Endometrial microvascular endothelial cells (primary cell): ENCODE data around the gene MARVELD3. TPM values are rescaled to one million over a fixed set of nuclear protein-coding genes. Genes with fewer than 3 reads are reported as not detected.
"Not testable (repeated sequence)": the region's sequence is repeated elsewhere in the genome, so short reads cannot be mapped to it uniquely, and the experiment has no call there.

Experiments
- in situ Hi-C: cut with HindIII; loops from 2 replicates; pipeline ENCODE4 v1.10.0; 2017; ENCODE audit warnings: low sequenced_read_pairs, low pct_unique_long_range_greater_than_20kb; ENCODE audit errors: inconsistent ontology term
- total RNA-seq: library from RNA; depleted of rRNA; stranded (reverse); fragments of >200 nt; gene quantifications from one replicate; pipeline ENCODE4 v1.2.3, GENCODE V29; 2015; ENCODE audit errors: inconsistent ontology term

Gene MARVELD3
- total RNA-seq, 1 donor from 2014 or later, result 0.19 TPM

GRCh38 chr16:71614956-71615355 lies 11.0 kb upstream of the MARVELD3 start:
- in situ Hi-C loops, result not testable (repeated sequence)

- in situ Hi-C loops, result no loop called here
Observed at GRCh38 chr16:71618429-71618828, 7.6 kb upstream of the MARVELD3 start.

- in situ Hi-C loops, result no loop called here
Observed at GRCh38 chr16:71622088-71622487, 3.9 kb upstream of the MARVELD3 start.

GRCh38 chr16:71623597-71623996 lies 2.4 kb upstream of the MARVELD3 start:
- in situ Hi-C loops, result no loop called here

- in situ Hi-C loops, result no loop called here
Observed at GRCh38 chr16:71625113-71625850, 702 bp upstream of the MARVELD3 start.

- in situ Hi-C loops, result no loop called here
Observed at GRCh38 chr16:71626858-71627213, 852 bp downstream of the MARVELD3 start.

GRCh38 chr16:71627731-71628181 lies 1.8 kb downstream of the MARVELD3 start:
- in situ Hi-C loops, result no loop called here

- in situ Hi-C loops, result no loop called here
Observed at GRCh38 chr16:71628810-71629209, 2.8 kb downstream of the MARVELD3 start.

- in situ Hi-C loops, result no loop called here
Observed at GRCh38 chr16:71629278-71630016, 3.5 kb downstream of the MARVELD3 start.

GRCh38 chr16:71630808-71631207 lies 4.8 kb downstream of the MARVELD3 start:
- in situ Hi-C loops, result no loop called here

- in situ Hi-C loops, result no loop called here
Observed at GRCh38 chr16:71631776-71632175, 5.8 kb downstream of the MARVELD3 start.

- in situ Hi-C loops, result no loop called here
Observed at GRCh38 chr16:71635632-71636031, 9.6 kb downstream of the MARVELD3 start.

GRCh38 chr16:71637398-71637797 lies 11.4 kb downstream of the MARVELD3 start:
- in situ Hi-C loops, result no loop called here

GRCh38 chr16:71645450-71645849 lies 19.5 kb downstream of the MARVELD3 start:
- in situ Hi-C loops, result no loop called here

- in situ Hi-C loops, result no loop called here
Observed at GRCh38 chr16:71647391-71647790, 21.4 kb downstream of the MARVELD3 start.

- in situ Hi-C loops, result no loop called here
Observed at GRCh38 chr16:71648162-71648561, 22.2 kb downstream of the MARVELD3 start.

- in situ Hi-C loops, result no loop called here
Observed at GRCh38 chr16:71648921-71649320, 22.9 kb downstream of the MARVELD3 start.

GRCh38 chr16:71649704-71650103 lies 23.7 kb downstream of the MARVELD3 start:
- in situ Hi-C loops, result no loop called here

- in situ Hi-C loops, result no loop called here
Observed at GRCh38 chr16:71658771-71659170, 32.8 kb downstream of the MARVELD3 start.

- in situ Hi-C loops, result no loop called here
Observed at GRCh38 chr16:71659471-71659870, 33.5 kb downstream of the MARVELD3 start.
